ENCODE results near the gene CRB1.

CRB1 gene

GRCh38 chr1:197462539-197462938 lies 194.5 kb downstream of the CRB1 start:
- H2BK5ac ChIP-seq (ENCODE audit: low read depth, low read length, poor library complexity) = no peak overlapping the region
- H3K14ac ChIP-seq (ENCODE audit: low read length) = no peak overlapping the region
- no peak for DNase-seq
- no peaks in the 10 kb centered on the region for H3K36me3 ChIP-seq (ENCODE audit: control insufficient read depth in 1 of 2, insufficient read depth in 2 of 2, low read length in 2 of 2)
- no peak overlapping the region for H4K8ac ChIP-seq (ENCODE audit: low read depth, low read length)
- no peak overlapping the region for H2AFZ ChIP-seq (ENCODE audit: insufficient read depth, low read length, poor library complexity)
- H3K4me1 ChIP-seq (ENCODE audit: control insufficient read depth in 1 of 2, insufficient read depth in 2 of 2, low read length in 2 of 2) = no peaks in the 10 kb centered on the region
- no peak overlapping the region for H4K12ac ChIP-seq (ENCODE audit: low read depth, low read length)
- H3K27ac ChIP-seq (ENCODE audit: low read depth, low read length) = no peak overlapping the region
- no CpG with 5 or more reads among the region's 5 CpGs for WGBS (ENCODE audit: extremely low coverage, insufficient coverage, insufficient read length)
- H2BK12ac ChIP-seq (ENCODE audit: low read length) = no peak overlapping the region
- no peaks in the 10 kb centered on the region for H3K27me3 ChIP-seq (ENCODE audit: insufficient read depth, low read length)
- no peak overlapping the region for H3K4me2 ChIP-seq (ENCODE audit: low read length)
- H3K79me2 ChIP-seq (ENCODE audit: control insufficient read depth, insufficient read depth, low read length, poor library complexity) = no peaks in the 10 kb centered on the region
- no peak overlapping the region for H3K4ac ChIP-seq (ENCODE audit: low read depth, low read length)
- no peaks in the 10 kb centered on the region for H3K9me3 ChIP-seq (ENCODE audit: insufficient read depth, low read depth, low read length)
- H3K9ac ChIP-seq (ENCODE audit: low read length) = no peak overlapping the region
- H3K79me1 ChIP-seq (ENCODE audit: low read length) = no peaks in the 10 kb centered on the region
- H3K4me3 ChIP-seq (ENCODE audit: low read depth, low read length) = no peak overlapping the region
- no peak overlapping the region for H2BK120ac ChIP-seq (ENCODE audit: insufficient read depth, low read length, poor library complexity)
- no peak overlapping the region for H2AK5ac ChIP-seq (ENCODE audit: low read length)
- H4K91ac ChIP-seq (ENCODE audit: low read depth, low read length) = no peak overlapping the region
- no peak overlapping the region for H3K23ac ChIP-seq (ENCODE audit: low read length)
- no peak overlapping the region for H3K18ac ChIP-seq (ENCODE audit: low read length)

GRCh38 chr1:197463142-197463541 lies 195.1 kb downstream of the CRB1 start:
- Histone ChIP-seq H3K27me3 (ENCODE audit: insufficient read depth, low read length) (no peaks in the 10 kb centered on the region), H3K4me3 (ENCODE audit: low read depth, low read length) (no peak overlapping the region), H2AK5ac (ENCODE audit: low read length) (no peak overlapping the region), H4K12ac (ENCODE audit: low read depth, low read length) (no peak overlapping the region), H3K27ac (ENCODE audit: low read depth, low read length) (no peak overlapping the region), H3K79me1 (ENCODE audit: low read length) (no peaks in the 10 kb centered on the region), H3K23ac (ENCODE audit: low read length) (no peak overlapping the region), H3K9me3 (ENCODE audit: insufficient read depth, low read depth, low read length) (no peaks in the 10 kb centered on the region), H4K91ac (ENCODE audit: low read depth, low read length) (no peak overlapping the region), H2AFZ (ENCODE audit: insufficient read depth, low read length, poor library complexity) (no peak overlapping the region), H3K79me2 (ENCODE audit: control insufficient read depth, insufficient read depth, low read length, poor library complexity) (no peaks in the 10 kb centered on the region), H3K18ac (ENCODE audit: low read length) (no peak overlapping the region), H3K4ac (ENCODE audit: low read depth, low read length) (no peak overlapping the region), H2BK5ac (ENCODE audit: low read depth, low read length, poor library complexity) (no peak overlapping the region), H3K4me1 (ENCODE audit: control insufficient read depth in 1 of 2, insufficient read depth in 2 of 2, low read length in 2 of 2) (no peaks in the 10 kb centered on the region), H3K9ac (ENCODE audit: low read length) (no peak overlapping the region), H3K36me3 (ENCODE audit: control insufficient read depth in 1 of 2, insufficient read depth in 2 of 2, low read length in 2 of 2) (no peaks in the 10 kb centered on the region), H2BK120ac (ENCODE audit: insufficient read depth, low read length, poor library complexity) (no peak overlapping the region), H3K14ac (ENCODE audit: low read length) (no peak overlapping the region), H3K4me2 (ENCODE audit: low read length) (no peak overlapping the region), H2BK12ac (ENCODE audit: low read length) (no peak overlapping the region), H4K8ac (ENCODE audit: low read depth, low read length) (no peak overlapping the region)
- no peak for DNase-seq

GRCh38 chr1:197464044-197464443 lies 196.0 kb downstream of the CRB1 start:
- Histone ChIP-seq H3K4me2 (ENCODE audit: low read length) (no peak overlapping the region), H3K14ac (ENCODE audit: low read length) (no peak overlapping the region), H3K4me3 (ENCODE audit: low read depth, low read length) (no peak overlapping the region), H3K79me1 (ENCODE audit: low read length) (no peaks in the 10 kb centered on the region), H3K4ac (ENCODE audit: low read depth, low read length) (no peak overlapping the region), H2BK5ac (ENCODE audit: low read depth, low read length, poor library complexity) (no peak overlapping the region), H2BK12ac (ENCODE audit: low read length) (no peak overlapping the region), H4K91ac (ENCODE audit: low read depth, low read length) (no peak overlapping the region), H3K4me1 (ENCODE audit: control insufficient read depth in 1 of 2, insufficient read depth in 2 of 2, low read length in 2 of 2) (no peaks in the 10 kb centered on the region), H2BK120ac (ENCODE audit: insufficient read depth, low read length, poor library complexity) (no peak overlapping the region), H3K9me3 (ENCODE audit: insufficient read depth, low read depth, low read length) (no peaks in the 10 kb centered on the region), H4K12ac (ENCODE audit: low read depth, low read length) (no peak overlapping the region), H3K27ac (ENCODE audit: low read depth, low read length) (no peak overlapping the region), H2AK5ac (ENCODE audit: low read length) (no peak overlapping the region), H2AFZ (ENCODE audit: insufficient read depth, low read length, poor library complexity) (no peak overlapping the region), H3K36me3 (ENCODE audit: control insufficient read depth in 1 of 2, insufficient read depth in 2 of 2, low read length in 2 of 2) (no peaks in the 10 kb centered on the region), H3K27me3 (ENCODE audit: insufficient read depth, low read length) (no peaks in the 10 kb centered on the region), H3K18ac (ENCODE audit: low read length) (no peak overlapping the region), H3K23ac (ENCODE audit: low read length) (no peak overlapping the region), H4K8ac (ENCODE audit: low read depth, low read length) (no peak overlapping the region), H3K79me2 (ENCODE audit: control insufficient read depth, insufficient read depth, low read length, poor library complexity) (no peaks in the 10 kb centered on the region), H3K9ac (ENCODE audit: low read length) (no peak overlapping the region)
- DNase-seq = peak; percentile 3 to 45
- no CpG with 5 or more reads among the region's 7 CpGs for WGBS (ENCODE audit: extremely low coverage, insufficient coverage, insufficient read length)

- Histone ChIP-seq H3K4me1 (ENCODE audit: control insufficient read depth in 1 of 2, insufficient read depth in 2 of 2, low read length in 2 of 2) (no peaks in the 10 kb centered on the region), H2BK5ac (ENCODE audit: low read depth, low read length, poor library complexity) (no peak overlapping the region), H3K14ac (ENCODE audit: low read length) (no peak overlapping the region), H4K91ac (ENCODE audit: low read depth, low read length) (no peak overlapping the region), H3K79me2 (ENCODE audit: control insufficient read depth, insufficient read depth, low read length, poor library complexity) (no peaks in the 10 kb centered on the region), H4K12ac (ENCODE audit: low read depth, low read length) (no peak overlapping the region), H2AFZ (ENCODE audit: insufficient read depth, low read length, poor library complexity) (no peak overlapping the region), H4K8ac (ENCODE audit: low read depth, low read length) (no peak overlapping the region), H2BK120ac (ENCODE audit: insufficient read depth, low read length, poor library complexity) (no peak overlapping the region), H3K4me3 (ENCODE audit: low read depth, low read length) (no peak overlapping the region), H3K79me1 (ENCODE audit: low read length) (no peaks in the 10 kb centered on the region), H3K9me3 (ENCODE audit: insufficient read depth, low read depth, low read length) (no peaks in the 10 kb centered on the region), H3K27ac (ENCODE audit: low read depth, low read length) (no peak overlapping the region), H3K23ac (ENCODE audit: low read length) (no peak overlapping the region), H3K27me3 (ENCODE audit: insufficient read depth, low read length) (no peaks in the 10 kb centered on the region), H2BK12ac (ENCODE audit: low read length) (no peak overlapping the region), H2AK5ac (ENCODE audit: low read length) (no peak overlapping the region), H3K4me2 (ENCODE audit: low read length) (no peak overlapping the region), H3K9ac (ENCODE audit: low read length) (no peak overlapping the region), H3K18ac (ENCODE audit: low read length) (no peak overlapping the region), H3K4ac (ENCODE audit: low read depth, low read length) (no peak overlapping the region), H3K36me3 (ENCODE audit: control insufficient read depth in 1 of 2, insufficient read depth in 2 of 2, low read length in 2 of 2) (no peaks in the 10 kb centered on the region)
- DNase-seq = no peak
- no CpG with 5 or more reads among the region's 3 CpGs for WGBS (ENCODE audit: extremely low coverage, insufficient coverage, insufficient read length)
These were observed 197.7 kb downstream of the CRB1 start for GRCh38 chr1:197465528-197466327.
